Endothelial cell of umbilical vein (primary cell): Measurements from ENCODE around the gene FAM174B.

Source experiments
- EZH2 ChIP-seq: IDR thresholded peaks from 2 replicates; pipeline ENCODE4 v1.6.1; 2012; ENCODE audit warnings: borderline replicate concordance, low read depth, mild to moderate bottlenecking, moderate library complexity, low read length, inconsistent platforms; ENCODE audit not compliant: severe bottlenecking
- MYC ChIP-seq: IDR thresholded peaks from one replicate; pipeline ENCODE4 v1.6.1; 2011; ENCODE audit warnings: mild to moderate bottlenecking, low read depth, low read length
- POLR2A ChIP-seq: IDR thresholded peaks from 2 replicates; pipeline ENCODE4 v1.6.1; 2012; ENCODE audit warnings: low read depth, mild to moderate bottlenecking, control low read depth, low read length
- POLR2AphosphoS5 ChIP-seq: IDR thresholded peaks from 2 replicates; pipeline ENCODE4 v1.6.1; 2012; ENCODE audit warnings: low read depth, mild to moderate bottlenecking, control low read depth, low read length, moderate library complexity; ENCODE audit not compliant: insufficient read depth
- TF ChIP-seq, protein P1 (sequence below), 2 donors: IDR thresholded peaks; 1 replicate in 1 of 2; 2 replicates in 1 of 2; pipeline ENCODE4 v1.5.1; 2011; ENCODE audit warnings: low read length in 2 of 2, mild to moderate bottlenecking in 2 of 2, moderate library complexity in 2 of 2, control low read depth in 1 of 2, inconsistent platforms in 1 of 2, low read depth in 1 of 2; ENCODE audit not compliant: insufficient read depth in 1 of 2; ENCODE audit errors: extremely low read depth in 1 of 2
- TF ChIP-seq, protein P2 (sequence below): IDR thresholded peaks from 2 replicates; pipeline ENCODE4 v1.6.1; 2011; ENCODE audit not compliant: insufficient read depth, insufficient read length

DNA sequence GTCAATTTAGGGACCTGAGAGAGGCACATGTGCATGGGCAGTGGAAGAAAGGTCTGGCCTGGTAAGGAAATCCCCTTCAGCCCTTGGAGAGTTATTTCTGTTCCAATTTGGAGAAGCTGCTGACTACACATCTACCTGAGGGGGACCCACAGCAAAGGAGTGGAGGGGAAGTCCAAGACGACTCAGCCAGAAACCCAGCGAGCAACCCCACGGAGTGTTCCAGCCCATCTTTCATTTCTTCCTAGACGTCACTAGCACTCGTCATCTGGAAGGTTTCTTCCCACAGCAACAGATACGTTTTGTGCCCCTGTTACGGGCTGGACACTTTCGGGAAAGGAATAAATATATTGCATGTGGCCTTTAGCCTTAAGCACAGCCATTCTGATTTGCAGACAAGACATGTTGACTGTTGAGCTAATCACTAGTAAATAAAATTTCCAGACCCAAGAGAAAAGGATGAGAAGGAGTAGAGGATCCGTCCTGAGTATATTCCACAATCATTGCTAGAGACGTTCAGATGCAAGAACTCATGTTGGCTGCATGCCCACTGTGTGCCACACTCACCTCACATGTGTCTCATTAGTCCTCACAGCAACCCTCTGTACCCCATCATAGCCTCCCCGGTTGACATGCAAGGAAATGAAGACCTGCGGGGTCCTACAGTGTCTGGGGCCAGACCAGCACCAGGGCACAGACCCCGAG lies 7.8 kb upstream of the FAM174B start:
- TF ChIP-seq, protein P1, sequence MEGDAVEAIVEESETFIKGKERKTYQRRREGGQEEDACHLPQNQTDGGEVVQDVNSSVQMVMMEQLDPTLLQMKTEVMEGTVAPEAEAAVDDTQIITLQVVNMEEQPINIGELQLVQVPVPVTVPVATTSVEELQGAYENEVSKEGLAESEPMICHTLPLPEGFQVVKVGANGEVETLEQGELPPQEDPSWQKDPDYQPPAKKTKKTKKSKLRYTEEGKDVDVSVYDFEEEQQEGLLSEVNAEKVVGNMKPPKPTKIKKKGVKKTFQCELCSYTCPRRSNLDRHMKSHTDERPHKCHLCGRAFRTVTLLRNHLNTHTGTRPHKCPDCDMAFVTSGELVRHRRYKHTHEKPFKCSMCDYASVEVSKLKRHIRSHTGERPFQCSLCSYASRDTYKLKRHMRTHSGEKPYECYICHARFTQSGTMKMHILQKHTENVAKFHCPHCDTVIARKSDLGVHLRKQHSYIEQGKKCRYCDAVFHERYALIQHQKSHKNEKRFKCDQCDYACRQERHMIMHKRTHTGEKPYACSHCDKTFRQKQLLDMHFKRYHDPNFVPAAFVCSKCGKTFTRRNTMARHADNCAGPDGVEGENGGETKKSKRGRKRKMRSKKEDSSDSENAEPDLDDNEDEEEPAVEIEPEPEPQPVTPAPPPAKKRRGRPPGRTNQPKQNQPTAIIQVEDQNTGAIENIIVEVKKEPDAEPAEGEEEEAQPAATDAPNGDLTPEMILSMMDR (IDR thresholded peaks at IDR 0.05; ENCODE audit: extremely low read depth in 1 of 2, insufficient read depth in 1 of 2, low read depth in 1 of 2, low read length in 2 of 2) = no peak
- TF ChIP-seq POLR2A = no peak
- TF ChIP-seq EZH2 = no peak
- TF ChIP-seq POLR2AphosphoS5 = no peak
- TF ChIP-seq, protein P2, sequence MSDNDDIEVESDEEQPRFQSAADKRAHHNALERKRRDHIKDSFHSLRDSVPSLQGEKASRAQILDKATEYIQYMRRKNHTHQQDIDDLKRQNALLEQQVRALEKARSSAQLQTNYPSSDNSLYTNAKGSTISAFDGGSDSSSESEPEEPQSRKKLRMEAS = no peak
- TF ChIP-seq MYC = no peak
